Measurements from ENCODE around the gene NHSL2. TPM values are rescaled to one million over a fixed set of nuclear protein-coding genes. Genes with fewer than 3 reads are reported as not detected.

NHSL2 gene
- total RNA-seq, 1 donor from 2014 or later, result 11.3 TPM

DNA sequence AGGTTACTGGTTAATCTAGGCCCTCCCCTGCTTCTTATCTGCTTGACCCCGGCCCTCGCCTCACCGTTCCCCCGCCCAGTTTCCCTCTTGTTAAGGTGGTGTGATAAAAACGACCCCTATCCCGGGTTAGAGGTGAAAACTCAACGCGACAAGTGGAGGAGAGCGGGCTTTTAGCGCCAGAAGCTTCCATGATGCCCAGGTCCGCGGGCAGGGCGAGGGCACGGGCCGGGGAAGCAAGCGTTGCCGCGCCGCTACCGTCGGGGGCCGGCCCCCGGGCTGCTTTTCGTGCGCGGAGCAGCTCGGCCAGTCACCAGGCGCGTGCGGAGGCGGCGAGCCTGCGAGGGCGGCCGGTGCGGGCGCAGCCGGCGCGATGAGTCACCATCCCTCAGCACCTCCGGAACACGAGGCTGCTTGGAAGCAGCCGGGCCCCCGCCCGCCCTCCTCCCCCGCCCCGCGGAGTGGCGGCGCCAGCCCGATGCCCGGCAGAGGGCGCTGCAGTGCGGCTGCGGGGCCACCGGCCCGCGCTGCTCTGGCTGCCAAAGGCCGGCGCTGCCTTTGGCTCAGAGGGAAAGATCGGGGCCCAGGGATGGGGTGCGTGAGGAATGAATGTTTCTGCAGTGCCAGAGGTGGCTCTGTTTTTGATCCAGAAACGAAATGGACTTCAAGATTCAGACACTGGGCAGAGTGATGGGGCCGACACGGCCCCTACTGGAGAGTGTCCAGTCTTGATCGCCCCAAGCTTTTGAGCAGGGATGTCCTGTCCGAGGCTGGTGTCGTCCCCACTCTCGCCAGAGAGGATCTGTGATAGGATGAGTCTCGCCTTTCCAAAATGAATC, 107.8 kb downstream of the NHSL2 start:
- TF ChIP-seq, protein P1, sequence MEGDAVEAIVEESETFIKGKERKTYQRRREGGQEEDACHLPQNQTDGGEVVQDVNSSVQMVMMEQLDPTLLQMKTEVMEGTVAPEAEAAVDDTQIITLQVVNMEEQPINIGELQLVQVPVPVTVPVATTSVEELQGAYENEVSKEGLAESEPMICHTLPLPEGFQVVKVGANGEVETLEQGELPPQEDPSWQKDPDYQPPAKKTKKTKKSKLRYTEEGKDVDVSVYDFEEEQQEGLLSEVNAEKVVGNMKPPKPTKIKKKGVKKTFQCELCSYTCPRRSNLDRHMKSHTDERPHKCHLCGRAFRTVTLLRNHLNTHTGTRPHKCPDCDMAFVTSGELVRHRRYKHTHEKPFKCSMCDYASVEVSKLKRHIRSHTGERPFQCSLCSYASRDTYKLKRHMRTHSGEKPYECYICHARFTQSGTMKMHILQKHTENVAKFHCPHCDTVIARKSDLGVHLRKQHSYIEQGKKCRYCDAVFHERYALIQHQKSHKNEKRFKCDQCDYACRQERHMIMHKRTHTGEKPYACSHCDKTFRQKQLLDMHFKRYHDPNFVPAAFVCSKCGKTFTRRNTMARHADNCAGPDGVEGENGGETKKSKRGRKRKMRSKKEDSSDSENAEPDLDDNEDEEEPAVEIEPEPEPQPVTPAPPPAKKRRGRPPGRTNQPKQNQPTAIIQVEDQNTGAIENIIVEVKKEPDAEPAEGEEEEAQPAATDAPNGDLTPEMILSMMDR (conservative IDR thresholded peaks at IDR 0.05), result peak; percentile 83
- peaks cover 2% of the 10 kb centered on the region for H3K27me3 Mint-ChIP-seq
- no peaks in the 10 kb centered on the region for H3K9me3 Mint-ChIP-seq
- H3K36me3 Mint-ChIP-seq, result no peaks in the 10 kb centered on the region
- no peaks in the 10 kb centered on the region for H3K4me1 Mint-ChIP-seq (ENCODE audit: unreplicated experiment)
- peak; percentile 83 for DNase-seq (ENCODE audit: extremely low spot score, unreplicated experiment)
- H3K4me3 Mint-ChIP-seq, result no peak overlapping the region
- no peak overlapping the region for H3K27ac Mint-ChIP-seq

DNA sequence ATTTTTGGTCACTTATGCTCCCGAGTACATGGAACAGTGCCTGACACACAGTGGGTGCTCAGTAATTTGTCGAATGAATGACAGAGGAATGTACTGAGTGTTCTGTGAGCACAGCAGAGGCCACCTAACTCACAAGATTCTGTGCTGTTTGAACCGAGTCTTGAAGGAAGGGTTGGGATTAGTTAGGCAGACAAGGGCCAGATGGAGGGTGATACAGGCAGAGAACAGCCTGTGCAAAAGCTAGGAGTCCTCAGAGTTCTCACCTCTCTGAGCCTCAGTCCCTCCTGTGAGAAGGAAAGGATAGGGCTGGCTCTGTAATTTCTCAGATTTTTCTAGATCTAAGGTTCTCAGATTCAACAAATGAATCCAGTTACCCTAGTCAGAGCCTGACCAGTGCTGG, 108.8 kb downstream of the NHSL2 start:
- H3K4me3 Mint-ChIP-seq, result no peak overlapping the region
- TF ChIP-seq, protein P1 (conservative IDR thresholded peaks at IDR 0.05), result no peak
- H3K4me1 Mint-ChIP-seq (ENCODE audit: unreplicated experiment), result no peaks in the 10 kb centered on the region
- no peak for DNase-seq (ENCODE audit: extremely low spot score, unreplicated experiment)
- H3K36me3 Mint-ChIP-seq, result no peaks in the 10 kb centered on the region
- H3K9me3 Mint-ChIP-seq, result no peaks in the 10 kb centered on the region
- H3K27ac Mint-ChIP-seq, result no peak overlapping the region
- peaks cover 2% of the 10 kb centered on the region for H3K27me3 Mint-ChIP-seq

DNA sequence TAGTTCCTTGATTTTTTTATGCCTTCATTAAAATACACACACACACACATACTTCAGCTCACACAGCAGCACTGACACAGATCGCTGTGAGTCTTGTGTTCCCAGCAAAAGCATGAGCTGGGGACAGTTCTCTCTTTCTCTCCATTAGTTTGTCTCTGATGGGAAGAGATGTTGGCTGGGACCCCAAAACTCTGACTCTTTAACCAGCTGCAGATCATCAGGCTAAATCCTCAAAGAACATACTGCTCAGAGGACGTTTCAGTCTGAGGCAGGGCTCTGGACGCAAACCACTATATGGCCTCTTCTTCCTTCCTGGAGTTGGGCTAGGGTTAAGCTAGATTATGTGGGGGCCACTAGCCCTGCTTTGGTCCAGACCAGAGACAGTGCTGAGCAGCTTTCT, 109.6 kb downstream of the NHSL2 start:
- H3K36me3 Mint-ChIP-seq, result no peaks in the 10 kb centered on the region
- H3K27me3 Mint-ChIP-seq, result peaks cover 2% of the 10 kb centered on the region
- H3K9me3 Mint-ChIP-seq, result no peaks in the 10 kb centered on the region
- no peak overlapping the region for H3K4me3 Mint-ChIP-seq
- no peaks in the 10 kb centered on the region for H3K4me1 Mint-ChIP-seq (ENCODE audit: unreplicated experiment)
- DNase-seq (ENCODE audit: extremely low spot score, unreplicated experiment), result no peak
- no peak overlapping the region for H3K27ac Mint-ChIP-seq
- TF ChIP-seq, protein P1 (conservative IDR thresholded peaks at IDR 0.05), result no peak

DNA sequence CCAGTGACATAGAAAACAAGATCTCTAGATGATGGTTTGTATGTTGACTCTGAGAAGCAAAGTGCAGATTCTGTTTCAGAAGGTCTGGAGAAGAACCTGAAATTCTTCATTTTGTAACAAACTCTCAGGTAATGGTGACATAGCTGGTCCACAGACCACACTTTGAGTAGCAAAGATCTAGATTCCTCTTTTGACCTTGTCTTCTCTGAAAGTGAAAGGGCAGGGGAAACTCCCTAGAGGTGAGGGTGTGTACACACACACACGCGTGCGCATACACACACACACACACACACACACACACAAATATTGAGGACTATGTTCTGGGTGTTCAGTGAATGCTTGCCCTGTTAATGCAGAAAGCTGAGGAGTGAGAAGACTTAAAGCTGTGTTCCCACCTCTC, 110.1 kb downstream of the NHSL2 start:
- no peak for DNase-seq (ENCODE audit: extremely low spot score, unreplicated experiment)
- TF ChIP-seq, protein P1 (conservative IDR thresholded peaks at IDR 0.05), result no peak
- Mint-ChIP-seq H3K4me1 (ENCODE audit: unreplicated experiment) (no peaks in the 10 kb centered on the region), H3K27me3 (peaks cover 2% of the 10 kb centered on the region), H3K4me3 (no peak overlapping the region), H3K36me3 (no peaks in the 10 kb centered on the region), H3K9me3 (no peaks in the 10 kb centered on the region), H3K27ac (no peak overlapping the region)

DNA sequence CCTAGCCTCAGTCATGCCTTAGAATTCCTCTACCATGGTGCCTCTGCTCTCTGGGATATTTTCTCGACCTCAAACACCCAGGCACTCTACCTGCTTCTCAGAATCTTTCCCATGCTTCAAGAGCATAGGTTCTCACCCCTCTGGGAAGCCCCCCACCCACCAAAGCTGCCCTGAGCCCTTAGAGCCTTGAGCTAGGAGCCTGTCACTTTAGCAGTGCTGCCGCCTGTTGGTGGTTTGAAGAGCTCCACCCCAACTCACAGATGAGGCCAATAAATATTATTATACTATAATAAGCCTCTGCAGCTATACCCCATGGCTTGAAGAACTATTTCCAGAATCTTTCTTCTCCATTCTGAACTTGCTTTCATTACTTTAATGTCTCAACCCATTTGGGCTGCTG, 111.3 kb downstream of the NHSL2 start:
- Mint-ChIP-seq H3K9me3 (no peaks in the 10 kb centered on the region), H3K4me1 (ENCODE audit: unreplicated experiment) (no peaks in the 10 kb centered on the region), H3K27ac (no peak overlapping the region), H3K36me3 (no peaks in the 10 kb centered on the region), H3K4me3 (no peak overlapping the region), H3K27me3 (peaks cover 2% of the 10 kb centered on the region)
- peak; percentile 47 for DNase-seq (ENCODE audit: extremely low spot score, unreplicated experiment)
- TF ChIP-seq, protein P1 (conservative IDR thresholded peaks at IDR 0.05), result peak; percentile 61
